Upper lobe of left lung (tissue), 6 donors: ENCODE results near the gene TNFSF13. TPM values are rescaled to one million over a fixed set of nuclear protein-coding genes. Genes with fewer than 3 reads are reported as not detected.
A peak's percentile ranks its signal among the peaks of the same experiment; 100 is the strongest.

Experiments used
- ATAC-seq, 2 donors: fragments of 200-7000 bp; cut with Tn5 transposase; one replicate each; pipeline ENCODE4 v1.9.1; 2022; ENCODE audit warnings: mild to moderate bottlenecking in 2 of 2, moderate library complexity in 2 of 2; ENCODE audit not compliant: low FRiP score in 2 of 2
- DNase-seq, 2 donors: peaks; one replicate each; pipeline ENCODE4 v3.0.0-alpha.2; 2019 to 2020
- H3K27ac ChIP-seq, 4 donors: fragments of 200-600 bp; sonication (generic); one replicate each; pipeline ENCODE4 v1.5.1; 2016 to 2019
- H3K27me3 ChIP-seq, 4 donors: fragments of 200-600 bp; sonication (generic); one replicate each; pipeline ENCODE4 v1.5.1; 2017 to 2019
- H3K36me3 ChIP-seq, 4 donors: fragments of 200-600 bp; sonication (generic); one replicate each; pipeline ENCODE4 v1.5.1; 2016 to 2019
- H3K4me1 ChIP-seq, 4 donors: fragments of 200-600 bp; sonication (generic); one replicate each; pipeline ENCODE4 v1.5.1; 2018 to 2019
- H3K4me3 ChIP-seq, 4 donors: fragments of 200-600 bp; sonication (generic); one replicate each; pipeline ENCODE4 v1.5.1; 2017 to 2019; ENCODE audit warnings: mild to moderate bottlenecking in 2 of 4, moderate library complexity in 1 of 4
- H3K9me3 ChIP-seq, 4 donors: fragments of 200-600 bp; sonication (generic); one replicate each; pipeline ENCODE4 v1.5.1; 2018 to 2019
- EP300 ChIP-seq, 4 donors: sonication (generic); formaldehyde crosslinking; IDR thresholded peaks; one replicate each; pipeline ENCODE4 v1.5.1; 2017; ENCODE audit warnings: antibody characterized with exemption in 4 of 4, control low read depth in 2 of 4
- POLR2A ChIP-seq, 4 donors: fragments of 450-650 bp; IDR thresholded peaks; one replicate each; pipeline ENCODE4 v1.5.1; 2016 to 2017; ENCODE audit warnings: antibody characterized with exemption in 4 of 4, mild to moderate bottlenecking in 2 of 4
- POLR2AphosphoS5 ChIP-seq, 2 donors: sonication (generic); formaldehyde crosslinking; IDR thresholded peaks; one replicate each; pipeline ENCODE4 v1.5.1; 2017; ENCODE audit warnings: antibody characterized with exemption in 2 of 2
- WGBS, 2 donors: methylation state at CpG; one replicate each; pipeline ENCODE4 v1.1.5; 2017 to 2018; 5-methylcytosine and 5-hydroxymethylcytosine counted together
- total RNA-seq, 6 donors: library from RNA; depleted of rRNA in 4 of 6; stranded (reverse); fragments of >200 nt in 4 of 6; gene quantifications; one replicate each; pipeline versions ENCODE4 v1.1.0 to v1.2.1, GENCODE V29; 2016 to 2021
- TF ChIP-seq, protein P1 (sequence below), 6 experiments: fragments of 450-650 bp in 4 of 6; fragments of 200-600 bp in 2 of 6; sonication (generic) in 2 of 6; IDR thresholded peaks; one replicate each; pipeline ENCODE4 v1.5.1; 2016 to 2019; ENCODE audit warnings: antibody characterized with exemption in 6 of 6
- donor health status: DM: no; HTN: no; CAD: no; lungs with moderate emphysema.
- donor health status: DM: no; HTN: yes; CAD: no; lungs with severe emphysema.

TNFSF13 gene
- total RNA-seq, 6 donors from 2014 or later = 74.2 to 226 (median 129) TPM

DNA sequence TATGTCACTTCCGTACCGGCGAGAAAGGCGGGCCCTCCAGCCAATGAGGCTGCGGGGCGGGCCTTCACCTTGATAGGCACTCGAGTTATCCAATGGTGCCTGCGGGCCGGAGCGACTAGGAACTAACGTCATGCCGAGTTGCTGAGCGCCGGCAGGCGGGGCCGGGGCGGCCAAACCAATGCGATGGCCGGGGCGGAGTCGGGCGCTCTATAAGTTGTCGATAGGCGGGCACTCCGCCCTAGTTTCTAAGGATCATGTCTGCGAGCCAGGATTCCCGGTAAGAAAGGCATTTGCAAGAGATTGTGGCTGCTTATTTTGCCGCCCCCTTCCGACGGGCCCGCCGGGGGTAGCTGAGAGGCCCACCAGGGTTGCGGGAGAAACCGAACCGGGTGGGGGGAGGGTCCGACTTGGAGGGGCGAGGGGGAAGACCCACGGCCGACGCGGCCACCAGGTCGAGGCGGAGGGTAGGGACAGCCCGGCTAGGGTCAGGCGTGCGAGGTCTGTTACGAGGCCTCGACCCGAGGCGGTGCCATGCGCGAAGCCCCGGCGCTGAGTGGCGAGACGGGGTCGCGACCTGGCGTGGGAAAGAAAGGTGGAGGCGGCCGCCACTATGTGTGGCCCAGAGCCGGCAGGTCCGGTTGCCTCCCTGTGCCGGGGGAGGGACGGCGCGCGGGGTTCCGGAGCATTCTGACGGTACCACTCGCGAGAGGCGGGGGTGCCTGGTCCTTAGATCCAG, 14.2 kb downstream of the TNFSF13 start:
- DNase-seq (peak; percentile 99), ATAC-seq (peak; percentile 96 to 97)
- no peaks in the 10 kb centered on the region for H3K9me3 ChIP-seq
- H3K27ac ChIP-seq = peak overlapping the region; percentile 97 to 100 (median 98)
- no peaks in the 10 kb centered on the region for H3K27me3 ChIP-seq
- 0% methylated on average over 33 to 41 of the region's 73 CpGs for WGBS, 2 donors
- H3K36me3 ChIP-seq = peaks cover 36 to 65% (median 58%) of the 10 kb centered on the region in 4 donors
- peak; percentile 98 to 99 for TF ChIP-seq POLR2AphosphoS5 (IDR thresholded peaks at IDR 0.05)
- TF ChIP-seq, protein P1, sequence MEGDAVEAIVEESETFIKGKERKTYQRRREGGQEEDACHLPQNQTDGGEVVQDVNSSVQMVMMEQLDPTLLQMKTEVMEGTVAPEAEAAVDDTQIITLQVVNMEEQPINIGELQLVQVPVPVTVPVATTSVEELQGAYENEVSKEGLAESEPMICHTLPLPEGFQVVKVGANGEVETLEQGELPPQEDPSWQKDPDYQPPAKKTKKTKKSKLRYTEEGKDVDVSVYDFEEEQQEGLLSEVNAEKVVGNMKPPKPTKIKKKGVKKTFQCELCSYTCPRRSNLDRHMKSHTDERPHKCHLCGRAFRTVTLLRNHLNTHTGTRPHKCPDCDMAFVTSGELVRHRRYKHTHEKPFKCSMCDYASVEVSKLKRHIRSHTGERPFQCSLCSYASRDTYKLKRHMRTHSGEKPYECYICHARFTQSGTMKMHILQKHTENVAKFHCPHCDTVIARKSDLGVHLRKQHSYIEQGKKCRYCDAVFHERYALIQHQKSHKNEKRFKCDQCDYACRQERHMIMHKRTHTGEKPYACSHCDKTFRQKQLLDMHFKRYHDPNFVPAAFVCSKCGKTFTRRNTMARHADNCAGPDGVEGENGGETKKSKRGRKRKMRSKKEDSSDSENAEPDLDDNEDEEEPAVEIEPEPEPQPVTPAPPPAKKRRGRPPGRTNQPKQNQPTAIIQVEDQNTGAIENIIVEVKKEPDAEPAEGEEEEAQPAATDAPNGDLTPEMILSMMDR (IDR thresholded peaks at IDR 0.05) = peak in 3 of 6 experiments; percentile 8 to 27 (median 25)
- no peak for TF ChIP-seq EP300 (IDR thresholded peaks at IDR 0.05)
- peak; percentile 87 to 99 (median 97) for TF ChIP-seq POLR2A (IDR thresholded peaks at IDR 0.05)
- H3K4me3 ChIP-seq = peak overlapping the region; percentile 75 to 100 (median 82)
- peaks cover 31 to 45% (median 42%) of the 10 kb centered on the region in 4 donors for H3K4me1 ChIP-seq

DNA sequence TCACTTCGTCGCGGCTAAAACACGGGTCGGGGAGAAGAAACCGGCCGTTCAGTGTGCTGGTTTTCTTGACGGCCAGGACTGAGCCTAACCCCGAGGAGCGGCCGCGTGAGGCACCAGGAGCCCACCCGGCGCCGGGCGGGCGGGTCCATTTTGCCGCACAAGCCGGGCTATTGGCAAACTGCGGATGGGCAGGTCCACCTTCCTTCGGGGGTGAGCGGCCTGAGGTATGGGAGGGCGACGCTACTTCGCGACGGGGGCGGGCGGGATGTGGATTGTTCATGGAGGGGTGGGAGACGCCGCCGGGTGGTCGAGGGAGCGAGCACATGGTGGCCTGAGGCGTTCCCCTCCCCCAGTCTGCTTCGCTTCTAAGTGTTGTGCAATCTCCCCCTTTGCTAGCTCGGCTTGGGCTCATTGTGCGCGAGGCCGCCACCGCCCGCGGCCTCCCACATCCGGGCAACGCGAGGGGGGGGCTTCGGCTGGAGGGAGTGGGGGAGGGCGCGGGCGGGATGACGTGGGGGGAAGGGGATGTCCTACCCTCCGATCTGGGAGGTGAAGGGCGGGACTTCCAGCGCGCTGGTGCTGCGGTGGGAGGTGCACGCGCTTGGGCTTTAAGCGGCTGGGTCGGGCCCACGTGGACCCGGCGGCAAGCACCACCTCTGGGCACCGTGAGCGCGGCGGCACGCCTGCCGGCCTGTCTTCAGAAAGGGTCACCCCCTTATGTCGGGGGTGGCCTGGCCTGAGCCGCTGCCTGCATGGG, 15.0 kb downstream of the TNFSF13 start:
- 0% methylated on average over 12 to 42 of the region's 71 CpGs for WGBS, 2 donors
- H3K36me3 ChIP-seq = peaks cover 42 to 71% (median 62%) of the 10 kb centered on the region in 4 donors

DNA sequence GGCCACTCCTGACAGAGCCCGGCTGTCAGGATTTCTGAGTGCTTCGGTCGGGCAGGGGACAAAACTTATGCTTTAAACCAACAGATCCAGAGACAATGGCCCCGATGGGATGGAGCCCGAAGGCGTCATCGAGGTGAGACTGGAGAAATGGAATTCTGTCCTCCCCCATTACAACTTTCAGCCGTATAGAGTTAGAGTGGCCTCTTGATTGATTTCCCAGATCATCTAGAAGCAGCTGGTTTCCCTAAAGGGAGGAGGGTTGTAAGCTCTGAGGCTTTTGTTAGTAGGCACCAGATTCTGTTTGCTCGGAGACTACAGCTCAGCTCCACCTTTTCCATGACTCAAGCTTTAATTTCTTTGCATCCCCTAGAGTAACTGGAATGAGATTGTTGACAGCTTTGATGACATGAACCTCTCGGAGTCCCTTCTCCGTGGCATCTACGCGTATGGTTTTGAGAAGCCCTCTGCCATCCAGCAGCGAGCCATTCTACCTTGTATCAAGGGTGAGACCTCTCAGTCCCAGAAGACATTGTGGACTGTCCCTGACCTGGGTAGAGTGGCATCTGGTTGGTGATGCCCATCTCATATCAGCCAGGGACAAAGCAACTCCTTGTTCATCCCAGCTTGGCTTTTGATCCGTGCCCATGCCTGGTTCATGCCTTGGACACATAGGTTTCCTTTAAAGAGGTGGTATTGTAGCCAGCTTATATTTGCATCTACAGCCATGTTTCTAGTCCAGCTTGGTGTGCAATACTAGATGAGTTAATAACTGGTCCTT, 15.8 kb downstream of the TNFSF13 start:
- DNase-seq = no peak
- no peaks in the 10 kb centered on the region for H3K27me3 ChIP-seq
- no peak for ATAC-seq
- peaks cover 44 to 61% (median 53%) of the 10 kb centered on the region in 4 donors for H3K4me1 ChIP-seq
- 24 to 31% methylated on average over 14 to 15 of the region's 15 CpGs for WGBS, 2 donors
- peak overlapping the region; percentile 75 to 100 (median 82) for H3K4me3 ChIP-seq
- H3K36me3 ChIP-seq = peaks cover 44 to 73% (median 62%) of the 10 kb centered on the region in 4 donors
- TF ChIP-seq POLR2AphosphoS5 (IDR thresholded peaks at IDR 0.05) = peak in 1 of 2 donors; percentile 6
- no peak for TF ChIP-seq EP300 (IDR thresholded peaks at IDR 0.05)
- H3K9me3 ChIP-seq = no peaks in the 10 kb centered on the region
- H3K27ac ChIP-seq = peak overlapping the region; percentile 97 to 100 (median 98)

More for the DNA sequence above, 15.0 kb downstream of the TNFSF13 start:
- DNase-seq = peak; percentile 92 to 96
- ATAC-seq = peak; percentile 83 to 90
- Histone ChIP-seq H3K27me3 (no peaks in the 10 kb centered on the region), H3K4me3 (peak overlapping the region; percentile 75 to 100 (median 82)), H3K4me1 (peaks cover 35 to 53% (median 45%) of the 10 kb centered on the region in 4 donors), H3K27ac (peak overlapping the region; percentile 97 to 100 (median 98)), H3K9me3 (no peaks in the 10 kb centered on the region)
- TF ChIP-seq, protein P1 (IDR thresholded peaks at IDR 0.05) = peak in 1 of 6 experiments; percentile 5
- TF ChIP-seq POLR2A (IDR thresholded peaks at IDR 0.05) (peak in 1 of 4 donors; percentile 44), EP300 (IDR thresholded peaks at IDR 0.05) (peak in 1 of 4 donors; percentile 89), POLR2AphosphoS5 (IDR thresholded peaks at IDR 0.05) (peak; percentile 94 to 96)

DNA sequence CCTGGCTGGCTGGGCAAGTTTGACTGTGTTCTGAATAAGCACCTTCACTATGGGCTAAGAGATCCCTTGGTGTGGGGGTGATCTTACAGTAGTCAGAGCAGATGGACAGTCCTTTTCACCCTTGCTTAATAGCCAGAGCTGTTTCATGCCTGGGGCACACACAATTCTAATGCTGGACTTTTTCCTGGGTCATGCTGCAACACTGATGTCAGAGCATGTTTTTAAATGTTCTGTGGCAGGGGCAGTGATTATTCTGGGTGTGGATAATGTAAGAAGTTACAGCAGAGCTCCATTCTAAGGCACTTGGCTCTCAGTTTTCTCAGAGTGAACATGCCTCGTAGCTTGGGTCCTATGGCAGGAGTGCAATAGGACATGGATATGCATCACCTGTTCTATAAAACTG, 16.9 kb downstream of the TNFSF13 start:
- peaks cover 55 to 71% (median 64%) of the 10 kb centered on the region in 4 donors for H3K4me1 ChIP-seq
- TF ChIP-seq POLR2A (IDR thresholded peaks at IDR 0.05) (no peak), POLR2AphosphoS5 (IDR thresholded peaks at IDR 0.05) (no peak), EP300 (IDR thresholded peaks at IDR 0.05) (no peak)
- TF ChIP-seq, protein P1 (IDR thresholded peaks at IDR 0.05) = no peak
- peak overlapping the region in 1 of 4 donors; percentile 75 for H3K4me3 ChIP-seq
- 82% methylated on average over 1 of the region's 1 CpG; no CpG with 5 or more reads in 1 of the 2 donors for WGBS, 2 donors
- peak overlapping the region in 2 of 4 donors; percentile 34 to 97 for H3K27ac ChIP-seq
- DNase-seq = no peak
- no peaks in the 10 kb centered on the region for H3K27me3 ChIP-seq
- H3K36me3 ChIP-seq = peaks cover 44 to 63% (median 57%) of the 10 kb centered on the region in 4 donors
- H3K9me3 ChIP-seq = no peaks in the 10 kb centered on the region
- no peak for ATAC-seq
